GM18526 (cell line): ENCODE data around the gene PTGER4.

Source experiments
- POLR2A ChIP-seq: IDR thresholded peaks from 3 replicates; pipeline ENCODE4 v1.6.1; 2011; ENCODE audit not compliant: insufficient read length; ENCODE audit errors: extremely low read depth

Gene PTGER4

DNA sequence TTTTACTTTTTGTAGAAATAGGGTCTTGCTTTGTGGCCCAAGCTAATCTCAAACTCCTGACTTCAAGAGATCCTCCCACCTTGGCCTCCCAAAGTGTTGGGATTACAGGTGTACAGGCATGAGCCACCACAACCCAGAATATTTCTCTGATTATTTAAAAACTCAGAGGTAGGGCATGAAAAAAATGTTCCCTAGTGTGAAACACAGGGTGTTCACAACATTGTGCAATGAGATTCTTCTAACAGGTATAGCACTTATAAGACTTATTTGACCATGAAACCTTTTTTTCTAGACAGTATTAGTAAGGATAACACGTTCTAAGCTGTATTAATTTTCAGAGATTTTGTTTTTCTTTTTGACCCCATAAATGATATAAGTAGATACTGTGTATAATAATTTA, 13.1 kb upstream of the PTGER4 start:
- no peak for TF ChIP-seq POLR2A

DNA sequence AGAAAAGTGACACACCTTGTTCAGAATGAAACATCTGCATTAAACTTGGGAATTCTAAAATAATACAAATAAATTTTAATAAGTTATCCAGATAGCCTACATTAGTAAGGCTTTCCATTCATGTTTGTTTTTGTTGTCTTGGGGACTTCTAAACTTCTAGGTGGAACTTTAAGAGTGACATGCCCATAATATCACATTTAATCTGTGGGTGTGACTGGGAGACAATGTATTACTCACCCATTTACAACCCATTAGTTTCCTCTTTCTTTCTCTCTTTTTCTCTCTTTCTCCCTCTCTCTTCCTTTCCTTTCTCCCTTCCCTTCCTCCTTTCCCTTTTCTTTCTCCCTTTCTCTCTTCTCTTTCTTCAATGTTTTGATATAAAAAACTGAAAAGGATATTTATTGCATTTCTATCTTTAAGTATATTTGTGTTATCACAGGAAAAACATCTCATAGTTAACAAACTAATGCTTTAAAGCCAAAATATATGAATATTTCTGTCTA, 12.5 kb upstream of the PTGER4 start:
- TF ChIP-seq POLR2A, result no peak

DNA sequence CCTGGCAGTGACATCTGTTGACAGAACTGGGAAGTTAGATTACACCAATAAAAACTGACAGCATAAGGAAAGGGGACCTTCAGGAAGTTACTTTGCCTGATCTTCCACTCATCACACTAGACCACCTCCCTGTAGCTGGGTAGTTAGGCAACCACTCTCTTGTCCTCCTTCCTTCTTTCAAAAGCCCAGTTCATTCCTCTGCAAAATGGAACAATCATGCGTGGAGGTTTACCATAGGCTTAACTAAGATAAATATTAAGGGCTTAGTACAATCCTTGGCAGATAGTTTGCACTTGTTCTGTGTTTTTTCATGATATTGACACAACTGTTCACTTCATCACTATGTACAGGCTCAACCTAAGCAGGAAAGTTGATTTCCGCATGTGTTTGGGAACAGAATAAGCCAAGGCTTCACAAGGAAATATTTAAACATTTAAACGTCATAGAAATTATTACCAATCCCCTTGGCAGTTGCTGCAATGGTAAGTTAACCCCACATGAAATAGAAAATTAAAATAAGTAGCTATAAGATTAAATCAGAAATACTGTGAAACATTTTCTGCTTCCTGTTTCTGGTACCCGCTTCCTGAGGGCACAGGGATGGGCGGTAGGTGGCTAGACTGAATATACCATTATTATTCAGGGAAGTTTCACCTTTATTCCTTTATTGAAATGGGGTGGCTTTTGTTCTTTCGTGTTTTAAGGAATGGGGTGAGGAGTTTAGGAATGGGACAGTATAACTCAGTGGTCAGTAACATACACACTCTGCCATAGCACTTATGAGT, 9.9 kb upstream of the PTGER4 start:
- no peak for TF ChIP-seq POLR2A

DNA sequence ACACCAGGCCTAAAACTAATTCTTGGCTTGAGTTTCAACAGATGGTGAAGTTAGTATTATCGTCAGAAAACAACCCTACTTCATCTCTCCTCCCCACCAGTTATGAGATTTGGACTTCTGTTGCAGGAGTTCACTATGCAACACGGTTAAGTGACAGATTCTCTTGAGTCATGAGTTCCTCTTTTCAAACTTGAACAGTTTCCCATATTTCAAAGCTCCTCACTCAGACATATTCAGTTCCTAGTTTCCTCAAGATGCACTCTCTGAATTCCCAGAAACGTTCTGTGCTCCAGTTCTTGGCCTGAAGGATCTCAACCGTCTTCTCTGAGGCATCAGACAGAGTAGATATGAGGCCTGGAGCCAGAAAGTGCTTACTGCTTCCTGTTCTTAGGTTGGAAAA, 7.3 kb upstream of the PTGER4 start:
- no peak for TF ChIP-seq POLR2A

DNA sequence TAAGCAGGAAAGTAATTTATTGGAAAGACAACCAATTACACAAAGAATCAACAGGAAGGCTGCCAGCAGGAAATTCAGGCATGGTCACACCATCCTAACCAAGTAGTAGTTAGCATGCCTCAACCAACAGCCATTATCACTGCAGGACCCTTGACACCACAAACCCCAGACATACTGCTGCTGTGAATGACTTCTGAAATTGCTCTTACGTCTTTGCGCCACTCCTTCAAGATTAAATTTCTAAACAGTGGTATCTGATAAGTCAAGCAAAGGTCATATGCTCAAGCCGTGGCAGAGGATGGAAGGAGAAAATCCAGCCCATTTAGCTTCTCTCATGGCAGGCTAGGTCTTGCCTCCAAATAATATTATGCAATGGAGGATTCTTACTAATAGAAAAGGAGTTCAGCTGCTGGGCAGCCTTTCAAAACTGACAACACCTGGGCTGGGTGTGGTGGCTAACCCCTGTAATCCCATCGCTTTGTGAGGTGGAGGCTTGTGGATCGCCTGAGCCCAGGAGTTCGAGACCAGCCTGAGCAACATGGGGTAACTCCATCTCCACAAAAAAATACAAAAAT, 5.0 kb upstream of the PTGER4 start:
- no peak for TF ChIP-seq POLR2A

DNA sequence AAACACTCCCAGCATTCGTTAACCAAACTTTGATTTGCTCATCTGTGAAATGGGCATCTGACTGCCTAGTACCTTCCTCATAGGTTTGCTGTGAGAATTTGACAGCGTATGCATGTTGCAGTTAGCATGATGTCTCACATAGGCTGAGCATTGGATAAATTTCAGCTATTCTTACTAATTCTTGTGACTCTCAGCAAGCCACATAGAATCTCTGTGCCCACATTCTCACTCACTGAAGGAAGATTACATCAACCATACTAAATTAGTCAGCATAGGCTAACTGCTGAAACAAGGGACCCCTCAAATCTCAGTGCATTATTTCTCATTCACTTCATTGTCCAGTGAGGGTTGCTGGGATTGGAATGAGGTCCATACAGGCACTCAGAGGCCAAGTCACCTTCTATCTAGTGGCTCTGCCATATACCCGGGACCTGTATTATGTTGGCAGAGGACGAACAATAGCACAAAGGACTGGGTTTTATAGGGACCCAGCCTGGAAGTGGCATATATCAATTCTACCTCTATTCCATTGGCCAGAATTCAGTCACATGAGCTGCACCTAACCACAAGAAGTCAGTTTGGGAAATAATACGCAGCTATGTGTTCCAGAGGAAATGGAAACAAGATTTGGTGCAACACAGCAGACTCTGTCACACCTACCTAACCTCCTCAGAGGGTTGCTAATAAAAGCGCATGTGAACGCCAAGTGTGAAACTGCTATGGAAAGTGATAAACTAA, 4.2 kb upstream of the PTGER4 start:
- TF ChIP-seq POLR2A, result no peak

DNA sequence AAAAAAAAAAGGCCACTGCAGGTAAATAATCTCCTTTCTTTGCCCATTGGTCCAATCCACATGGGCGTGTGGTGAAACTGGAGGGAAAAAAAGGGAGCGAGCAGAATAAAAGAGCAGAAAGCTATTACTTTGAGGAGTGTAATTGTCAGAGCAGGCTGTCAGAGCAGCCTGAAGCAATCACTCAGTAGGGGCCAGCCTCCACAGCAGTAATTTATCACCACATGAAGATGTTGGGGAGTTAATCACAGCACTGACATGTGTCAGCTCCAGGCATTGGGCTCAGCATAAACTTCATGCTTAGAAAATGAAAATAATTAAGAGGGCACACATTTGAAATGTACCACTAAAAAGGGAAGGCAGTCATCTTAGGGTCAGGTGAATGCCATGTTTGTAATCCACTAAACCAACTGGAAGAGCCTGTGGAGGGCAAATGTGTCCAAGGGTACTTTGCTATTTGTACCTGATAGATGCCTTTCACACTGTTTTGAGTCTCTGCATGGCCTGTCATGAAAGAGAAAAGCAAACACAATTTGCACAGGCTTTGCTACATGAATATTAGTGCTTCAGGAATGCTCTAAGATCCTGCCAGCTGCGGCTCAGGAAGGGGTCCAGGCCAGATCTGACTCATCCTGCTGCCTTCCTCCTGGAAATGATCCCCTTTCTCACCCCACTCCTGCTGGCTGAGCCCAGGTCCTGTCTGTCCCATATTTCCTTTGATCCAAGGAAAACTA, 2.9 kb upstream of the PTGER4 start:
- no peak for TF ChIP-seq POLR2A

DNA sequence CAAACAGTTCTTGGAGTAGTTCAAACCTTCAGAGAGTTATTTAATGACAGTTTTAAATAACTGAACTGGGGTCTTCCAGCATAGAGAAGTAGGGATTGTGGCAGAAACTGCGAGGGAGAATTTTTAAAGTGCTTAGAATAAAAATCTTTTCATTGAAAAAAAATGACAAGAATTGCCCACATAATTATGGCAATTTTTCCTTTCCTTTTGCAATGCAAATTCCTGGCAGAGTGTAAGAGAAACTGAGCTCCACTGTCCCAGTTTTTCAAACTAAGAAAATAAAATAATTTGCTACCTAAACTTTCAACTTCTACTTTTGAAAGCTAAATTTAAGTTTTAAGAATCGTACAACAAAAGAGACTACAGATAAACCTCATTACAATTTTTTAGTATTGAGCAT, 2.3 kb upstream of the PTGER4 start:
- TF ChIP-seq POLR2A, result no peak

DNA sequence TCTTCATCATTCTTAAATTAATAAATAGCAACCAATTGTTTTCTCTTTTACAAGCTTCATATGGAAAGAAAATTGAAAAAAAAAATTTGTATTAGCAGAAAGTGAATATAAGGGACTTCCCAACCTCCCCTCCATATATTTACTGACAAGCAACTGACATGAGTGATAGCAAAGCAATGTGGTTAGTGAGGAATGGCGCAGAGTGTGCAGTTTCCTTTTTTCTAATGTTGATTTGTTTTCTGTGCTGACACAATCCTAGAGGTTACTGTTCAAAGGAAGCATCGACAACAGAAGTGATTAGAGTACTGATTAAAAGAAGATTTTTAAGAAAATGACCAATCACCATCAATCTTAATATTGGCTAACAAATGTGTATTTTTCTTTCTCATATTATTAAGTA, 1.7 kb upstream of the PTGER4 start:
- no peak for TF ChIP-seq POLR2A

DNA sequence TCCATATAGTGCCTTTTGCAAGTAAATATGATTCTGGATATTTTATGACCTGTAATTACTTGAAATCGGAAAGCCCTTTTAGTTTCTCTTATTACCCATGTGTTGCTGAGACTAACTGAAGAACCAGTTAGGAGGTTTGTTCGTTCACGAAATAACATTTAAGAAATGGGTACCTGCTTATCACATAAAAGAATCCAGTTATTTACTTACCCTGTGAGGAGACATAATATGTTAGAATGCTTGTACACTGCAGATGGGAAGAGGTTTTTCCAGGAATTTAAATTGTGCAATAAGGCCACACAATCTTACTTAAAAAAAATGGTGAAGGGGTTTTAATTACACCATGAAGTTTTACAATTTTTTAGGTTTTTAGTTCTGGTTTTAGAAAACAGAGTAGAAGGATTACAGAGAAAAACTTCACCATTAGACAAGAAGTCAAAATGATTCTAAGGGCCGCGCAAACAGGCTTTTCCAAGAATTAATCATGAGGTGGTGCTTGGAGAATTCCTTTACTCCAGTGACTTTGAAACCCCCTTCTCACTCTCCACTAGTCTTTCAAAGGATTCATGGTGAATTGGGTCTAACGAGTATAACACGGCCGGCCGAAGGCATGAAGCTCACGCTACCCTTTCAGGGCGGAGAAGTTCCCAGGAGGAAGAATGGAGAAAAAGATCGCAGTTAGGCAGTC, 1.1 kb upstream of the PTGER4 start:
- TF ChIP-seq POLR2A, result no peak

DNA sequence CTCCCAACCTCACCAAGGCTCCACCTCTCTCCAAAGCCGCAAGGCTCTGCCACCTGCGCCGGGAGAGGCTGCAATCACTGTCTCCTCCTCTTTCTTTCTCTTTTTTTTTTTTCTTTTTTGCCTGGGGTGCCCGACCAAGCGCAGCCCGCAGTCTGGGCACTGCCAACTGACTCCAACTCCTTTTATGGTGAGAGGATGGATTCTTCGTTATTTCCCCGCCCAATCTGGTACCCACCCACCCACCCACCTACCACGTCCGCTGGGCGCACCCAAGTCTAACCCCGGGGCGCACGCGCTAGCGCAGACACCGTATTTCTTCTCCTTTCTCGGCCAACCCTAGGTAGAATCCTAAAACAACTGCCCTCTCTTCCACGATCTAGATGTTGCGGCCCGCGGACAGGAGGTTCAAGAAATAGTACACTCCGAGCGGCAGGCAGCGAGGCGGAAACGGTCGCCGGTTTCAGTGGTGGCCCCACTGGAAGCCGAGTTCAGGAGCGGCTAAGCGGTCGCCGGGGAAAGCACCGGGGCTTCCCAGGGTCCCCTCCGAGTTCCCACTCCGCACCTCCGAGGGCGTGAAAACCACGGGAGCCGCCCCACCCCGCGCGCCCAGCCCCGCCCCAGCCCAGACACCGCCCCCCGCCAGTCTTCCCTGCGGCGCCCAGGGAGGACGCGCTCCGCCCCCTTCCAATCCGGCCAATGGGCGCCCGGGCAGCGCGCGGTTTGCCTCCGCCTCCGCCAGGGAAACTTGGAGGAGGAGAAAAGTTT, 385 bp upstream of the PTGER4 start:
- no peak for TF ChIP-seq POLR2A

DNA sequence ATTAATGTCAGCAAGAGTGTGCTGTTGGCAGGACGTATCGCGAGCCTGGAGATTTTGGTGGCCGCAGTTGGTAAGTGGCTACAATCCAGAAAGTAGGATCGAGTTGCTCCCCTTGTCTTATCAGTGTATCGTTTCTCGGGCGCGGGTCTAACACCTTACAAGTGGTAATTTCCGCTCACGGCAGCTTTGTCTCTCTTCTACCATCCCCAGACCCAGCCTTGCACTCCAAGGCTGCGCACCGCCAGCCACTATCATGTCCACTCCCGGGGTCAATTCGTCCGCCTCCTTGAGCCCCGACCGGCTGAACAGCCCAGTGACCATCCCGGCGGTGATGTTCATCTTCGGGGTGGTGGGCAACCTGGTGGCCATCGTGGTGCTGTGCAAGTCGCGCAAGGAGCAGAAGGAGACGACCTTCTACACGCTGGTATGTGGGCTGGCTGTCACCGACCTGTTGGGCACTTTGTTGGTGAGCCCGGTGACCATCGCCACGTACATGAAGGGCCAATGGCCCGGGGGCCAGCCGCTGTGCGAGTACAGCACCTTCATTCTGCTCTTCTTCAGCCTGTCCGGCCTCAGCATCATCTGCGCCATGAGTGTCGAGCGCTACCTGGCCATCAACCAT, 1.1 kb downstream of the PTGER4 start:
- TF ChIP-seq POLR2A, result no peak

DNA sequence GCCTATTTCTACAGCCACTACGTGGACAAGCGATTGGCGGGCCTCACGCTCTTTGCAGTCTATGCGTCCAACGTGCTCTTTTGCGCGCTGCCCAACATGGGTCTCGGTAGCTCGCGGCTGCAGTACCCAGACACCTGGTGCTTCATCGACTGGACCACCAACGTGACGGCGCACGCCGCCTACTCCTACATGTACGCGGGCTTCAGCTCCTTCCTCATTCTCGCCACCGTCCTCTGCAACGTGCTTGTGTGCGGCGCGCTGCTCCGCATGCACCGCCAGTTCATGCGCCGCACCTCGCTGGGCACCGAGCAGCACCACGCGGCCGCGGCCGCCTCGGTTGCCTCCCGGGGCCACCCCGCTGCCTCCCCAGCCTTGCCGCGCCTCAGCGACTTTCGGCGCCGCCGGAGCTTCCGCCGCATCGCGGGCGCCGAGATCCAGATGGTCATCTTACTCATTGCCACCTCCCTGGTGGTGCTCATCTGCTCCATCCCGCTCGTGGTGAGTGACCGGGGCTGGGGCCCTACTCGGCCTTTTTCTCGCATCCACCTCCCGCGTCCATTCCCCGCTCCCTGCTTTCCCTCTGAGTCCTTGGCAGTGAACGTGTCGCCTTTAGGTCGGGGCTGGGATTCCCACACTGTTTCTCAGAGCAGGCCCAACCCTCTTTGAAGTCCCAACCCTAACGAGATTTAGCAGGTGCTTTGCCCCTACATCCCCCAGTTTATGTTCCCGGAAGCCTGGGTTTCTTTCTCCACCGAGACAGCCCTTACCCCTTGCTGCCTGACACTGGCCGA, 1.8 kb downstream of the PTGER4 start:
- no peak for TF ChIP-seq POLR2A
